Lower leg skin (tissue), 4 donors: ENCODE data around the gene P2RY1. TPM values are rescaled to one million over a fixed set of nuclear protein-coding genes. Genes with fewer than 3 reads are reported as not detected.
A peak's percentile ranks its signal among the peaks of the same experiment; 100 is the strongest.

ENCODE experiments used
- DNase-seq, 2 donors: peaks; one replicate each; pipeline ENCODE4 v3.0.0-alpha.2; 2019; ENCODE audit warnings: low spot score in 2 of 2
- H3K4me3 ChIP-seq: fragments of 200-600 bp; sonication (generic); 2 replicates; pipeline ENCODE4 v1.5.1; 2017; ENCODE audit warnings: mild to moderate bottlenecking, low read depth; ENCODE audit not compliant: poor library complexity, severe bottlenecking
- CTCF ChIP-seq, 3 donors: fragments of 450-650 bp; IDR thresholded peaks; one replicate each; pipeline ENCODE4 v1.5.1; 2016; ENCODE audit warnings: antibody characterized with exemption in 3 of 3, mild to moderate bottlenecking in 3 of 3, moderate library complexity in 2 of 3
- POLR2A ChIP-seq, 2 donors: fragments of 450-650 bp; IDR thresholded peaks; one replicate each; pipeline ENCODE4 v1.6.1; 2016 to 2017; ENCODE audit warnings: antibody characterized with exemption in 2 of 2, mild to moderate bottlenecking in 1 of 2, moderate library complexity in 1 of 2
- WGBS, 2 donors: methylation state at CpG; one replicate each; pipeline ENCODE4 v1.1.5; 2018; 5-methylcytosine and 5-hydroxymethylcytosine counted together
- intact Hi-C: fragments of 100-400 bp; cut with DNase I; formaldehyde crosslinking; loops from one replicate; pipeline ENCODE4 v1.15.0; 2023; ENCODE audit warnings: low total_unique reads
- total RNA-seq, 4 donors: library from RNA; depleted of rRNA; stranded (reverse); fragments of >200 nt; gene quantifications; one replicate each; pipeline ENCODE4 v1.1.0, GENCODE V29; 2016

Gene P2RY1
- total RNA-seq: 10 to 100 TPM; 11.6 to 18.6 (median 16.0) TPM

GRCh38 chr3:152834776-152835600, at the start of gene P2RY1:
Gene P2RY1, plus strand, starts transcription at chr3:152835131. Its CDS starts 652 bp downstream, at chr3:152835783.
- DNase-seq: peak; percentile 69 to 89
- intact Hi-C loops: no loop called here
- TF ChIP-seq POLR2A (IDR thresholded peaks at IDR 0.05): no peak
- no peak for TF ChIP-seq CTCF (IDR thresholded peaks at IDR 0.05)
- peak within 1 kb of the TSS; percentile 56 for H3K4me3 ChIP-seq
- 1% methylated on average over 21 to 36 of the region's 81 CpGs for WGBS, 2 donors

- no peak for DNase-seq
- WGBS, 2 donors: 88 to 89% methylated on average over 4 of the region's 4 CpGs
- TF ChIP-seq POLR2A (IDR thresholded peaks at IDR 0.05) (no peak), CTCF (IDR thresholded peaks at IDR 0.05) (no peak)
- no peak overlapping the region for H3K4me3 ChIP-seq
- intact Hi-C loops: no loop called here
Measured at GRCh38 chr3:152786977-152787681, 47.8 kb upstream of the P2RY1 start.

GRCh38 chr3:152790651-152791387, 44.1 kb upstream of the P2RY1 start:
- no peak for TF ChIP-seq POLR2A (IDR thresholded peaks at IDR 0.05)
- no peak for TF ChIP-seq CTCF (IDR thresholded peaks at IDR 0.05)
- no peak for DNase-seq
- WGBS, 2 donors: 78% methylated on average over 5 of the region's 5 CpGs
- intact Hi-C loops: no loop called here
- H3K4me3 ChIP-seq: no peak overlapping the region

GRCh38 chr3:152793969-152794368, 41.0 kb upstream of the P2RY1 start:
- WGBS, 2 donors: 77 to 82% methylated on average over 2 of the region's 2 CpGs
- TF ChIP-seq POLR2A (IDR thresholded peaks at IDR 0.05): no peak
- TF ChIP-seq CTCF (IDR thresholded peaks at IDR 0.05): no peak

GRCh38 chr3:152797751-152798432, 37.0 kb upstream of the P2RY1 start:
- WGBS, 2 donors: 63 to 68% methylated on average over 4 of the region's 4 CpGs
- DNase-seq: no peak
- TF ChIP-seq POLR2A (IDR thresholded peaks at IDR 0.05): no peak
- no peak for TF ChIP-seq CTCF (IDR thresholded peaks at IDR 0.05)
- intact Hi-C loops: no loop called here
- H3K4me3 ChIP-seq: no peak overlapping the region

More at GRCh38 chr3:152793969-152794368, 41.0 kb upstream of the P2RY1 start:
- intact Hi-C loops: no loop called here
- no peak for DNase-seq
- H3K4me3 ChIP-seq: no peak overlapping the region
